GM12878 (cell line): Measurements from ENCODE around the gene TGFBRAP1. TPM values are rescaled to one million over a fixed set of nuclear protein-coding genes. Genes with fewer than 3 reads are reported as not detected.
A peak's percentile ranks its signal among the peaks of the same experiment; 100 is the strongest.

ENCODE experiments used
- ATAC-seq: fragments of 200-7000 bp; cut with Tn5 transposase; 3 replicates; pipeline ENCODE4 v1.9.1; 2020; ENCODE audit warnings: mild to moderate bottlenecking, moderate library complexity
- BruUV-seq: library from RNA; stranded (reverse); fragments of 400-500 nt; replicated peaks from 2 replicates; lab custom pipeline; 2021; lab: Mats Ljungman, UMichigan
- CTCF ChIA-PET: fragments of 300-600 bp; sonication (Branson Sonifier 250); formaldehyde crosslinking; extraction: SDS; loops from one replicate; lab custom pipeline; 2021; ENCODE audit warnings: inconsistent platforms; lab: Yijun Ruan, JAX
- POLR2A ChIA-PET: fragments of 350-600 bp; formaldehyde crosslinking; extraction: SDS; loops from one replicate; lab custom pipeline; 2021; ENCODE audit warnings: inconsistent platforms; lab: Charles Lee
- RAD21 ChIA-PET: fragments of 300-600 bp; sonication (Branson Sonifier 250); formaldehyde crosslinking; loops from one replicate; lab custom pipeline; 2023; ENCODE audit warnings: antibody characterized with exemption; ENCODE audit not compliant: unreplicated experiment; lab: Charles Lee
- SMC1A ChIA-PET: fragments of 300-600 bp; sonication (Branson Sonifier 250); formaldehyde crosslinking; loops from one replicate; lab custom pipeline; 2023; ENCODE audit not compliant: unreplicated experiment, uncharacterized antibody; lab: Charles Lee
- DNase-seq: peaks from one replicate; pipeline ENCODE4 v3.0.0-alpha.2; 2011; ENCODE audit warnings: low read depth, low spot score
- FAIRE-seq: peaks from 3 replicates; lab custom pipeline; 2011; peaks lifted over from hg19 to GRCh38; lab: Jason Lieb, UNC
- H2AFZ ChIP-seq: 2 replicates; pipeline ENCODE4 v1.6.0; 2011; ENCODE audit warnings: low read depth, low read length, control low read depth; ENCODE audit not compliant: control insufficient read depth
- H3K27ac ChIP-seq: 2 replicates; pipeline ENCODE4 v1.5.1; 2011; ENCODE audit warnings: control low read depth; ENCODE audit not compliant: control insufficient read depth, insufficient read depth
- H3K27me3 ChIP-seq, 2 experiments: replicated peaks in 1 of 2; 2 replicates each; pipeline versions ENCODE4 v1.6.0 to v1.6.1; 2011; ENCODE audit warnings: low read length in 1 of 2; ENCODE audit not compliant: control insufficient read depth in 2 of 2, insufficient read depth in 2 of 2
- H3K36me3 ChIP-seq, 2 experiments: 2 replicates each; pipeline ENCODE4 v1.5.1; 2011; ENCODE audit warnings: low read length in 1 of 2; ENCODE audit not compliant: control insufficient read depth in 2 of 2, insufficient read depth in 2 of 2
- H3K4me1 ChIP-seq: 2 replicates; pipeline ENCODE4 v1.6.1; 2011; ENCODE audit warnings: mild to moderate bottlenecking, low read length, moderate library complexity, mixed read lengths; ENCODE audit not compliant: control insufficient read depth, insufficient read depth
- H3K4me2 ChIP-seq: 2 replicates; pipeline ENCODE4 v1.6.0; 2011; ENCODE audit warnings: control low read depth; ENCODE audit not compliant: control insufficient read depth, insufficient read depth
- H3K4me3 ChIP-seq: fragments of 200-600 bp; sonication (generic); 2 replicates; pipeline ENCODE4 v1.5.1; 2016
- H3K79me2 ChIP-seq: 2 replicates; pipeline ENCODE4 v1.6.0; 2011; ENCODE audit warnings: low read length; ENCODE audit not compliant: control insufficient read depth, insufficient read depth
- H3K9ac ChIP-seq: 2 replicates; pipeline ENCODE4 v1.8.0; 2011; ENCODE audit warnings: low read length, control low read depth, mixed read lengths; ENCODE audit not compliant: control insufficient read depth, insufficient read depth
- H3K9me3 ChIP-seq: replicated peaks from 3 replicates; pipeline ENCODE4 v1.5.1; 2011; ENCODE audit warnings: mild to moderate bottlenecking, low read length; ENCODE audit not compliant: control insufficient read depth, insufficient read depth
- H4K20me1 ChIP-seq: 2 replicates; pipeline ENCODE4 v1.6.0; 2011; ENCODE audit not compliant: control insufficient read depth, insufficient read depth
- CHD2 ChIP-seq: IDR thresholded peaks from 2 replicates; pipeline ENCODE4 v1.6.1; 2011; ENCODE audit warnings: low read depth, low read length, improper control_type of control experiment, borderline replicate concordance
- HDGF ChIP-seq: fragments of 450-650 bp; IDR thresholded peaks from 2 replicates; pipeline ENCODE4 v1.6.1; 2016; ENCODE audit warnings: antibody characterized with exemption
- MYB ChIP-seq: fragments of 150-350 bp; IDR thresholded peaks from 2 replicates; pipeline ENCODE4 v1.6.1; 2014; ENCODE audit warnings: mild to moderate bottlenecking, low read depth, low read length, borderline replicate concordance
- MYC ChIP-seq: IDR thresholded peaks from 2 replicates; pipeline ENCODE4 v1.6.1; 2011; ENCODE audit warnings: mild to moderate bottlenecking, low read length, moderate library complexity, inconsistent platforms; ENCODE audit not compliant: insufficient read depth, insufficient replicate concordance, insufficient read length, severe bottlenecking
- RBBP5 ChIP-seq: fragments of 200-600 bp; sonication (generic); conservative IDR thresholded peaks from 2 replicates; pipeline ENCODE4 v1.6.1; 2016
- SPI1 ChIP-seq: IDR thresholded peaks from 2 replicates; pipeline ENCODE4 v1.6.1; 2011; ENCODE audit warnings: low read depth, mild to moderate bottlenecking, low read length, moderate library complexity, borderline replicate concordance; ENCODE audit not compliant: insufficient read depth
- SREBF1 ChIP-seq: IDR thresholded peaks from 2 replicates; pipeline ENCODE4 v1.6.1; 2012; ENCODE audit warnings: mild to moderate bottlenecking, low read length
- ZNF207 ChIP-seq: fragments of 450-650 bp; IDR thresholded peaks from 2 replicates; pipeline ENCODE4 v1.6.1; 2014; ENCODE audit warnings: antibody characterized with exemption, mild to moderate bottlenecking, borderline replicate concordance
- ZNF274 ChIP-seq: IDR thresholded peaks from one replicate; pipeline ENCODE4 v1.8.0; 2011; ENCODE audit not compliant: insufficient read length, insufficient read depth
- WGBS: methylation state at CpG from one replicate; pipeline ENCODE4 v1.1.6; 2016; ENCODE audit warnings: low lambda C conversion rate; ENCODE audit not compliant: insufficient replicate concordance, insufficient coverage; ENCODE audit errors: missing lambda C conversion rate; 5-methylcytosine and 5-hydroxymethylcytosine counted together
- in situ Hi-C: fragments of 300-500 bp; cut with MboI; formaldehyde crosslinking; loops from 9 replicates; pipeline ENCODE4 v1.14.3; 2018; ENCODE audit warnings: mixed read lengths
- intact Hi-C: fragments of 100-400 bp; cut with micrococcal nuclease; formaldehyde crosslinking; loops from one replicate; pipeline ENCODE4 v1.14.2; 2022; ENCODE audit not compliant: unreplicated experiment
- polyA plus RNA-seq, 11 experiments: library from polyadenylated mRNA; depleted of rRNA in 4 of 11; unstranded in 6 of 11; stranded (reverse) in 5 of 11; fragments of >200 nt; fragmentation: Nextera tagmentation in 4 of 11; fragmentation: Illumina TruSeq in 1 of 11; extraction: Ambion mirVana in 4 of 11; extraction: Trizol in 1 of 11; gene quantifications; 1 replicate in 1 of 11; 2 replicates in 10 of 11; pipeline versions ENCODE4 v1.2.1 to v1.2.3, GENCODE V29; 2011 to 2016; ENCODE audit warnings: inconsistent platforms in 2 of 11, missing spikeins in 2 of 11, low read depth in 1 of 11
- total RNA-seq, 4 experiments: library from RNA; depleted of rRNA in 3 of 4; stranded (reverse); fragments of >200 nt in 3 of 4; fragmentation: Illumina TruSeq in 1 of 4; extraction: Trizol in 1 of 4; gene quantifications; 2 replicates each; pipeline versions ENCODE4 v1.2.1 to v1.2.3, GENCODE V29; 2013 to 2021
- TF ChIP-seq, protein P1 (sequence below): fragments of 150-350 bp; IDR thresholded peaks from 2 replicates; pipeline ENCODE4 v1.6.1; 2016; ENCODE audit warnings: low read depth, low read length
- TF ChIP-seq, protein P2 (sequence below): IDR thresholded peaks from 2 replicates; pipeline ENCODE4 v1.6.1; 2012; ENCODE audit warnings: low read depth, low read length, improper control_type of control experiment
- TF ChIP-seq, protein P3 (sequence below): IDR thresholded peaks from 2 replicates; pipeline ENCODE4 v1.6.1; 2011; ENCODE audit warnings: low read depth, low read length, improper control_type of control experiment, borderline replicate concordance
- TF ChIP-seq, protein P4 (sequence below): IDR thresholded peaks from 2 replicates; pipeline ENCODE4 v1.6.1; 2011; ENCODE audit warnings: borderline replicate concordance, low read depth, mild to moderate bottlenecking, moderate library complexity, mixed read lengths, low read length; ENCODE audit not compliant: insufficient read depth; ENCODE audit errors: extremely low read length
- TF ChIP-seq, protein P5 (sequence below): fragments of 450-650 bp; IDR thresholded peaks from 2 replicates; pipeline ENCODE4 v1.6.1; 2017; ENCODE audit warnings: low read depth, mild to moderate bottlenecking, moderate library complexity

The TGFBRAP1 gene
- total and polyA plus RNA-seq, 10 of the 15 experiments (the other 5 are each of a cell fraction or from before 2014, with no cell fraction given): 7.9 to 37.4 (median 23.7) TPM

DNA sequence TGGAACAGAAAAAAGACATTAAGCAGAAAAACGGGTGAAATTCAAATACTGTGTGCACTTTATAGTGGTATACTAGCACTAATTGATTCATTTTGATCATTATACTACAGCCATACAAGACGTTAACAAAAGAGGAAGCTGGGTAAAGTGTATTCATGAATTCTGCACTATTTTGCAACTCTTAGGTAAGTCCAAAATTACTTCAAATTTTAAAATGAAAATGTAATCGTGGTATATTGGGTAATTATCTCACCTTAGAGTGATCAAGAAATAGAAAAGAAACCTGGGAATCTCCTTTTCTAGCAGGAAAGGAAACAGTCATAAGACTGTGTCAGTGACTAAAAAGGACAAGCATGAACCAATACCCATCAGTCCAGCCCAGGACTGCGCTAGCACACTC, 5.4 kb downstream of the TGFBRAP1 start:
- Histone ChIP-seq H3K36me3 (peaks cover 0 to 8% of the 10 kb centered on the region in 2 experiments; a peak in 2 of 4 replicates), H3K4me2 (peak overlapping the region; percentile 57; the same call in 1 of the 2 replicates), H3K79me2 (peaks cover 83% of the 10 kb centered on the region), H3K27me3 (no peaks in the 10 kb centered on the region), H3K4me3 (peak overlapping the region; percentile 7; the same call in 1 of the 2 replicates), H3K27ac (peak overlapping the region; percentile 68), H3K9ac (no peak overlapping the region), H3K9me3 (no peaks in the 10 kb centered on the region), H3K4me1 (peaks cover 21% of the 10 kb centered on the region), H2AFZ (no peak overlapping the region), H4K20me1 (no peaks in the 10 kb centered on the region)
- DNase-seq: no peak
- ATAC-seq: peak; percentile 19; the same call in 1 of the 3 replicates
- SMC1A ChIA-PET: interaction anchor here (0.6 to 1.2 kb wide), 2 partner anchors 9 to 11 kb away, joined by 4 to 6 read pairs; no protein-coding TSS in a partner anchor
- intact Hi-C loops (no loop called here), in situ Hi-C loops (no loop called here)
- peak; percentile 47 for FAIRE-seq
- BruUV-seq: no TSS peak
- CTCF ChIA-PET: interaction anchor here (0.7 to 1.8 kb wide), 2 partner anchors 13 to 36 kb away, joined by 3 to 4 read pairs; no protein-coding TSS in a partner anchor
- WGBS: 41% methylated on average over 4 of the region's 4 CpGs
- POLR2A ChIA-PET: no interaction called here
- TF ChIP-seq, protein P1, sequence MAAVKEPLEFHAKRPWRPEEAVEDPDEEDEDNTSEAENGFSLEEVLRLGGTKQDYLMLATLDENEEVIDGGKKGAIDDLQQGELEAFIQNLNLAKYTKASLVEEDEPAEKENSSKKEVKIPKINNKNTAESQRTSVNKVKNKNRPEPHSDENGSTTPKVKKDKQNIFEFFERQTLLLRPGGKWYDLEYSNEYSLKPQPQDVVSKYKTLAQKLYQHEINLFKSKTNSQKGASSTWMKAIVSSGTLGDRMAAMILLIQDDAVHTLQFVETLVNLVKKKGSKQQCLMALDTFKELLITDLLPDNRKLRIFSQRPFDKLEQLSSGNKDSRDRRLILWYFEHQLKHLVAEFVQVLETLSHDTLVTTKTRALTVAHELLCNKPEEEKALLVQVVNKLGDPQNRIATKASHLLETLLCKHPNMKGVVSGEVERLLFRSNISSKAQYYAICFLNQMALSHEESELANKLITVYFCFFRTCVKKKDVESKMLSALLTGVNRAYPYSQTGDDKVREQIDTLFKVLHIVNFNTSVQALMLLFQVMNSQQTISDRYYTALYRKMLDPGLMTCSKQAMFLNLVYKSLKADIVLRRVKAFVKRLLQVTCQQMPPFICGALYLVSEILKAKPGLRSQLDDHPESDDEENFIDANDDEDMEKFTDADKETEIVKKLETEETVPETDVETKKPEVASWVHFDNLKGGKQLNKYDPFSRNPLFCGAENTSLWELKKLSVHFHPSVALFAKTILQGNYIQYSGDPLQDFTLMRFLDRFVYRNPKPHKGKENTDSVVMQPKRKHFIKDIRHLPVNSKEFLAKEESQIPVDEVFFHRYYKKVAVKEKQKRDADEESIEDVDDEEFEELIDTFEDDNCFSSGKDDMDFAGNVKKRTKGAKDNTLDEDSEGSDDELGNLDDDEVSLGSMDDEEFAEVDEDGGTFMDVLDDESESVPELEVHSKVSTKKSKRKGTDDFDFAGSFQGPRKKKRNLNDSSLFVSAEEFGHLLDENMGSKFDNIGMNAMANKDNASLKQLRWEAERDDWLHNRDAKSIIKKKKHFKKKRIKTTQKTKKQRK: no peak
- no peak for TF ChIP-seq RBBP5
- no peak for TF ChIP-seq MYB
- no peak for TF ChIP-seq CHD2
- TF ChIP-seq, protein P2, sequence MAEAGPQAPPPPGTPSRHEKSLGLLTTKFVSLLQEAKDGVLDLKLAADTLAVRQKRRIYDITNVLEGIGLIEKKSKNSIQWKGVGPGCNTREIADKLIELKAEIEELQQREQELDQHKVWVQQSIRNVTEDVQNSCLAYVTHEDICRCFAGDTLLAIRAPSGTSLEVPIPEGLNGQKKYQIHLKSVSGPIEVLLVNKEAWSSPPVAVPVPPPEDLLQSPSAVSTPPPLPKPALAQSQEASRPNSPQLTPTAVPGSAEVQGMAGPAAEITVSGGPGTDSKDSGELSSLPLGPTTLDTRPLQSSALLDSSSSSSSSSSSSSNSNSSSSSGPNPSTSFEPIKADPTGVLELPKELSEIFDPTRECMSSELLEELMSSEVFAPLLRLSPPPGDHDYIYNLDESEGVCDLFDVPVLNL: no peak
- TF ChIP-seq, protein P3, sequence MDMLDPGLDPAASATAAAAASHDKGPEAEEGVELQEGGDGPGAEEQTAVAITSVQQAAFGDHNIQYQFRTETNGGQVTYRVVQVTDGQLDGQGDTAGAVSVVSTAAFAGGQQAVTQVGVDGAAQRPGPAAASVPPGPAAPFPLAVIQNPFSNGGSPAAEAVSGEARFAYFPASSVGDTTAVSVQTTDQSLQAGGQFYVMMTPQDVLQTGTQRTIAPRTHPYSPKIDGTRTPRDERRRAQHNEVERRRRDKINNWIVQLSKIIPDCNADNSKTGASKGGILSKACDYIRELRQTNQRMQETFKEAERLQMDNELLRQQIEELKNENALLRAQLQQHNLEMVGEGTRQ: no peak
- no peak; the same call in 1 of the 2 replicates for TF ChIP-seq SPI1
- no peak for TF ChIP-seq SREBF1
- no peak for TF ChIP-seq HDGF
- TF ChIP-seq ZNF274: no peak
- TF ChIP-seq ZNF207: no peak
- TF ChIP-seq, protein P4, sequence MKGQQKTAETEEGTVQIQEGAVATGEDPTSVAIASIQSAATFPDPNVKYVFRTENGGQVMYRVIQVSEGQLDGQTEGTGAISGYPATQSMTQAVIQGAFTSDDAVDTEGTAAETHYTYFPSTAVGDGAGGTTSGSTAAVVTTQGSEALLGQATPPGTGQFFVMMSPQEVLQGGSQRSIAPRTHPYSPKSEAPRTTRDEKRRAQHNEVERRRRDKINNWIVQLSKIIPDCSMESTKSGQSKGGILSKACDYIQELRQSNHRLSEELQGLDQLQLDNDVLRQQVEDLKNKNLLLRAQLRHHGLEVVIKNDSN: no peak
- no peak for TF ChIP-seq MYC
- TF ChIP-seq, protein P5, sequence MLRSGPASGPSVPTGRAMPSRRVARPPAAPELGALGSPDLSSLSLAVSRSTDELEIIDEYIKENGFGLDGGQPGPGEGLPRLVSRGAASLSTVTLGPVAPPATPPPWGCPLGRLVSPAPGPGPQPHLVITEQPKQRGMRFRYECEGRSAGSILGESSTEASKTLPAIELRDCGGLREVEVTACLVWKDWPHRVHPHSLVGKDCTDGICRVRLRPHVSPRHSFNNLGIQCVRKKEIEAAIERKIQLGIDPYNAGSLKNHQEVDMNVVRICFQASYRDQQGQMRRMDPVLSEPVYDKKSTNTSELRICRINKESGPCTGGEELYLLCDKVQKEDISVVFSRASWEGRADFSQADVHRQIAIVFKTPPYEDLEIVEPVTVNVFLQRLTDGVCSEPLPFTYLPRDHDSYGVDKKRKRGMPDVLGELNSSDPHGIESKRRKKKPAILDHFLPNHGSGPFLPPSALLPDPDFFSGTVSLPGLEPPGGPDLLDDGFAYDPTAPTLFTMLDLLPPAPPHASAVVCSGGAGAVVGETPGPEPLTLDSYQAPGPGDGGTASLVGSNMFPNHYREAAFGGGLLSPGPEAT: no peak
- RAD21 ChIA-PET: no interaction called here
